Measurements from ENCODE around the gene GATAD2A.
"Not testable (repeated sequence)": the region's sequence is repeated elsewhere in the genome, so short reads cannot be mapped to it uniquely, and the experiment has no call there.

The GATAD2A gene

GRCh38 chr19:19388568-19389555, 16.6 kb upstream of the GATAD2A start:
- no peak for FAIRE-seq

DNA sequence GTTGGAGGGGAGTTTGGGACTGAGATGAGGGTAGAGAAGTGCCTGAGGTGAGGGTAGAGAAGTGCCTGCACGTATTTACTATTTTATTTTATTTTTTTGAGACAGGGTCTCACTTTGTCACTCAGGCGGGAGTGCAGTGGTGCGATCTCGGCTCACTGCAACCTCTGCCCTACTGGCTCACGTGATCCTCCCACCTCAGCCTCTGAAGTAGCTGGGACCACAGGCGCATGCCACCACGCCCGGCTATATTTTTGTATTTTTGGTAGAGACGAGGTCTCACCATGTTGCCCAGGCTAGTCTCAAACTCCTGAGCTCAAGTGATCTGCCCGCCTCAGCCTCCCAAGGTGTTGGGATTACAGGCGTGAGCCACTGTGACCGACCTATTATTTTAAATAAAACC, 15.8 kb upstream of the GATAD2A start:
- FAIRE-seq = not testable (repeated sequence)

- not testable (repeated sequence) for FAIRE-seq
Measured at GRCh38 chr19:19394333-19394732, 11.1 kb upstream of the GATAD2A start.

GRCh38 chr19:19399733-19400433, 5.6 kb upstream of the GATAD2A start:
- peak; percentile 85 for FAIRE-seq

DNA sequence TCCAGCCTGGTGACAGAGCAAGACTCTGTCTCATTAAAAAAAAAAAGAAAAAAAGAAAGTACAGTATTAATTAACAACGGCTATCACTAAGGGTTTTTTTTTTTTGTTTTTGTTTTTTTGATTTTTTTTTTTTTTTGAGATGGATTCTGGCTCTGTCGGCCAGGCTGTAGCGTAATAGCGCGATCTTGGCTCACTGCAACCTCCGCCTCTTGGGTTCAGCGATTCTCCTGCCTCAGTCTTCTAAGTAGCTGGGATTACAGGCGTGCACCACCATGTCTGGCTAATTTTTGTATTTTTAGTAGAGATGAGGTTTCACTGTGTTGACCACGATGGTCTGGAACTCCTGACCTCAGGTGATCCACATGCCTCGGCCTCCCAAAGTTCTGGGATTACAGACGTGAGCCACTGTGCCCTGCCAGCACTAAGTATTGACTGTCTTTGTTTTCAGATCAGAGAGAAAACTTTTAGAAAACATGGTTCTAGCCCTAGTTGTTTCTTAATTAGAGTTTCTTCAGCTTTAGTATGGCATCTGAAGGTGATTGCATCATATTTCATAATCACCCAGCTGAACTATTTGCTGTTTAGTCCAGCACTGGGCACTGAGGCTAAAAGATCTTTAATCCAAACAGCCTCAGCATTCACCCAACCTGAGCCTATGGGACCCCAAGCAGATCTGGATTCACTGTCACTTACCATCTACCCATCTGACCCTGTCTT, 2.7 kb upstream of the GATAD2A start:
- FAIRE-seq = no peak

DNA sequence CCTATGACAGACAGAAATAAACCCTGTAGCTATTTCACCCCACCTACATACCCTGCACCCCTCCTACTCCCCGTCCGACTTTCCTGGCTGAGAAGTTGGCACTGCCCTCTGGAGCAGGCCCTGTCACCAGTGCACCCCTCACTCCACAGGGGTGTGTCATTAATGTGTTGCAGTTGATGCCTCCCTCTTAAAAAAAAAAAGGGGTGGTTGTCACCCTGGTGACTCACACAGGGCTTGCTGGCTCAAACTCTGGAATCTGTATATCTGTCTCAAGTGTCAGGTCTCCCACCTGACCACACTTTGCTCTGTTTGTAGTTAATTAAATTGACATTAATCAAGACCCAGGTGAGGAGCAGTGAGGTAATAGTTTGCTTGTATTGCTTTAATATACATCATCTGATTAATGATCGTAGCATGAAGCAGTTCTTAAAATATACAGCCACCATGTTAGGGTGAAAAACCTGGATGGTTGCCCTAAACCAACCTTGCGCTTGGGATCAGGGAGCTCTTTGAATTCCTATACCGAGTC, 2.0 kb upstream of the GATAD2A start:
- FAIRE-seq = no peak

DNA sequence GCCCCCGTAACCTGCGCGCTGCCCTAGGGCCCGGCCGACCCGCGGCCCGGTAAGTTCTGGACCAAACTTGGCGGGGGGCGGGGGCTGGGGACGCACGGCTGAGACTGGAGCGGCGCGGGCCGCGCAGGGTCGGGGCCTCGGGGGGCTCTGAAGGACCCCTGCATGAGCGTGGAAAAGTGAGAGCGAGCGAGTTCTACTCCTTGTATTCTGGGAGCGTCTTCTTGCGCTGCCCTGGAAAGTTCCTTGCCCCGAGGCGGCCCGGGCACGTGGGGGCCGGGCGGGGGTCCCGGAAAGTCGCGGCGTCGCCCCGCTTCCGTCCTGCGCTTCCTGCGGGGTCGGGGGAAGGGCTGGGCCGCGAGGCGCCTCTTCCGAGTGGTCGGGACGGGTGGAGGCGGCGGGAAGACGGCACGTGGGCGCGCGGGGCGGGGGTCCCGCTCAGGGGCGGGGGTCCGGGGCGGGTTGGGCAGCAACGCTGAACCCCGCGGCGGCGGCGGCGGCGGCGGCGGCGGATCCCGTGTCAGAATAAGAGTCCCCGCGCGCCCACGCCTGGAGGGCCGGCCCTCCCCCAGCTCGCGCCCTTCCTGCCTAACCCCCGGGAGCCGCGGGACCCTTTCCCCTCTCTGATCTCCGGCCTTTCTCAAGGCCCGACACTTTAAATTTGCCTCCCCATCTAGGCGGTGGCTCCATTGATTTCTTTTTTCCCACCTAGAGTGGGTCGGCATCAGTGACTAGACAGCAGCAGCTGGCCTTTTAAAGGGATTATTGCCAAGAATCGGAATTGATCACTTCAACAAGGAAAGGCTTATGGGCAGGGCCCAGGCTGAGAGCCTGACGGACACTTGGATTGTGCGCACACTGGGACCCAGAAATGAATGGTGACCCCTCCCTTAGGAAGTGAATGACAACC, 749 bp downstream of the GATAD2A start:
- FAIRE-seq = no peak

DNA sequence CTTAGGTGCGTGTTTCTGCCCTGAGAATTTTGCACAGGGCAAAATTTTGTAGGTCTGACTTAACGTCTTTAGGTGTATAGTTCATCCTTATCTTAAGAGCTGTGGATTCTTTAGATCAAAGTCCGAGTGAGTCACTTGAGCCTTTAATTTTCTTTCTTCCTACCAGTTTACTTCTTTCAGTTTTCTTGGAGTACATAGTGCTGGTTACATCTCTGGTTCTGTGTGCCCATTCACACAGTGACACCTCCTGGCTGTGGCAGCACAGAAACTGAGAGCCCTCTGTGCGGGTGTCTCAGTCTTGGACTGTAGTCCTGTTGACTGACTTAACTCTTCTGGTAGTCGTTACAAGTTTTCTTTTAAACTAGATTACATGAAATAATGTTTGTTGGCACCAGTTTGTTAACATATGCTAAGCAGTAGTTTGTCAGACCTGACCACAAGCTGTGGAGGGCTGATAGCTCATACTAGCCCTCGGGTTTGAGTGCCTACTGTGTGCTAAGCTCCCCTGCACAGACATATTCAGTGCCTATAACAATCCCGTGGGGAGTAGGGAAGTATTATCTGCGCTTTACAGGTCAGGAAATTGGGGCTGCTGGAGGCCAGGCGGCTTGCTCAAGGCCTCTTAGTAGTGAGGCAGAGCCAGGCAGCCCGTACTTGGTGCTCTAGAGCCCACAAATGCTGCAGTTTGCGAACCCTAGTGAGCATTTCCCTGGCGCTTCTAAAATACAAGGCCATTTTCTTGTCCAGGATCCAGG, 1.6 kb downstream of the GATAD2A start:
- FAIRE-seq = peak; percentile 36

GRCh38 chr19:19407633-19407930, 2.1 kb downstream of the GATAD2A start:
- FAIRE-seq = no peak

DNA sequence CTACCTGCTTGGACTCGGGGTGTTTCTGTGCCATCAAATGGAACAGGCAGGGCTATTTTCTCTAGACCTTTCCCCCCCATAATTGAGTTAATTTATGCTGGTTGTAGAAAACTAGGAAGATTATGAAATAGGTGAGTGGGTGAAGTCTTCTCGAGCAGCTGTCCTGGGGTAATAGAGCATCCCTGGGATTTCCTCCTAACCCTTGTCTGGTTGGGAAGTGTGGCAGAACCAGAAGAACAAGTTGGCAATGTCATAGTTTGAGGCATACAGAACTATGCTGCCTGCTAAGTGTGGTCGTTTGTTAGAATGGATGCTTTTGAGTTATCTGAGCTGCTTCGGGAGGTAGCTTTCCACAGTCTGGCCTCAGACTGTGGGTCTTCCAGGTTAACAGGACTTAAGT, 3.7 kb downstream of the GATAD2A start:
- no peak for FAIRE-seq

GRCh38 chr19:19409631-19410030, 4.2 kb downstream of the GATAD2A start:
- FAIRE-seq = no peak

GRCh38 chr19:19410553-19411550, 5.4 kb downstream of the GATAD2A start:
- no peak for FAIRE-seq

DNA sequence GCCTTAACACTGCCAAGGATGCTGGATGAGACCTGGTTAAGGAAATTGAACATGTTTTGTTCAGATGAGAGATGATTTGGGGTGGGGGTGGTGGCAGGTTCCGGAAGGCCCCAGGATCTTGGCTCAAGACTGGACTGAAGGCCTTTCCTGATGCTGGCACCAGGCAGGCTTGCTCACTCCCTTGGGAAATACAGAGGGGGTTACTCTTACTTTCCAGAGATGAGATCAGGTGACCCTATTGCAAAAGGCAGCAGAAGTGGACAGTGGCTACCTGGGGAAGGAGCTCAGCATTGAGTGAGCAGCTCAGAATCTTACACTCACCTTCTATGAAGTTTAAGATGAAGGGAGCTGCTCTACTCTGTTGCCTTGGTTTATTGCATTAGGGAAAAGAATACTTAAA, 10.8 kb downstream of the GATAD2A start:
- FAIRE-seq = no peak

GRCh38 chr19:19417046-19417445, 11.6 kb downstream of the GATAD2A start:
- no peak for FAIRE-seq

DNA sequence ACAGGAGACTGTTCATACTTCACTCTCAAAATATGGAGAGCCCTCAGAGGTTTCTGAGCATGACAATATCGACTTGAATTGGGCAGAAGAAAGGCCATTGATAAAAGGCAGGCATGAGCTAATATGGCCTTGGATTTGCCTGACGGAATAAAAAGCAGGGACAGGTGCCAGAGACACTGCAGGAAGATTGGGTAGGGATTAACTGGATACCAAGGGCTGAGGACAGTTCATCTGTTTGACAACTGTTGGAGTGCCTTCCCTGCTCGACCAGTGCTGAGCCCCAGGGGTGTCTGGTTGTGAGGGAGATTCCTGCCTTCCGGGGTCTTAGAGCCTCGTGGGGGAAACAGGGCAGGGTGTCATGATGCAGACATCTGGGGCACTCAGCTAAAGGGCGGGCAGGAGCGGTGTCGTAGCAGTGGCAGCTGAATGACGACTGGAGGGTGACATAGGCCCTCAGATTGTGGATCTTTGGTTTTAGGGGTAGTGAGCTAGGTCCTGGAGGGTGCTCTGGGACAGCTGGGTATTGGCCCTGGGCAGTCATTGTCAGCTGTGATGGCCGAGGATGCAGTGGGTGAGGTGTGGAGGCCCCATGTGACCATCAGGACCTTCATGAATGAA, 12.3 kb downstream of the GATAD2A start:
- no peak for FAIRE-seq

- FAIRE-seq = no peak
Measured at GRCh38 chr19:19418555-19419260, 13.2 kb downstream of the GATAD2A start.

DNA sequence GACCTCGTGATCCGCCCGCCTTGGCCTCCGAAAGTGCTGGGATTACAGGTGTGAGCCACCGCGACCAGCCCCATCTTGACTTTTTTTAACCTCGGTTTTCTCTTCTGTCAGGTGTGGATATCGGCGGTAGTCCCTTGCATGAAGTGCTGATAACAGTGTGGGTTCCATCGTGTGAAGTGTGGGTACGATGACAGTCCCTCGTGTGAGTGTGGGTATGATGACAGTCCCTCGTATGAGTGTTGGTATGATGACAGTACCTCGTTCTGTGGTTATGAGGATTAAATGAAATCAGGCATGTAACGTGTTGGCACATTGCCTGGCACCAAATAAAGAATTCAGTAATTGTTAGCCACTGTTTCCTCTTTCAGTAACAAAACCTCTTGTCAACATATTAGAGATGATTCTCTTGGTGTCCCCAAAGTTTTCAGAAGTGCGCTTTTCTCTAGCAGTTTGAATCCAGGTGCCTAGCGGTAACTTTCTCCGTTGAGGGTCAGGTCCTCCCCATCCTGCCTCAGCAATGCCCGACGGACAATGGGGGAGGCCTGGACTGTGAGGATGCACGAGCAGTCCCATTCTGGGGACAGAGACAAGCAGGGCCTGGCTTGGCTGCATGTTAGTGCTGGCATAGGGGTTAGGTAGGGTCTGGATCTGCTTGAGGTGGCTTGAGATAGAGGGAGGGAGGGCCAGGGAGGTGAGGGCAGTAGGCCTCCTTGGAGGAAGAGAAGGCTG, 15.3 kb downstream of the GATAD2A start:
- FAIRE-seq = no peak

DNA sequence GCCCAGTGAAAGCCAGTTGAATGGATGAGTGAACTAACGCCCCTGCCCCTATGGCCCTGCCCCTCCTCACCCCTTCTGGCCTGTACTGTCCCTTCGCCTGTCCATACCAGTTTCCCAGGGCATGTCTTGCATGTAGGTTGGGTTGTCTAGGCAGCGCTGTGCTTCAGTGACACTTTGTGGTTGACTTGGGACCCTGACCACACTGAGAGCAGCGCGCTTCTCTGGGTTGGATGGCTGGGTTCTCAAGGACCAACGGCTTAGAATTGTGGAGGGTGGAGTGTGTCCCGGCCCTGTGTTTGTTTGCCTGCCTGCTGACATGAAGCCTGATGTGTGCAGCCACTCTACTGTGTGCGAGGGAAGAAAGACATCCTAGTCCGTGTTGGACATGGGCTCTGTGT, 15.8 kb downstream of the GATAD2A start:
- FAIRE-seq = no peak

Data from G401.6 (cell line).